ENCODE measurements around the gene FAM184B.

DNA sequence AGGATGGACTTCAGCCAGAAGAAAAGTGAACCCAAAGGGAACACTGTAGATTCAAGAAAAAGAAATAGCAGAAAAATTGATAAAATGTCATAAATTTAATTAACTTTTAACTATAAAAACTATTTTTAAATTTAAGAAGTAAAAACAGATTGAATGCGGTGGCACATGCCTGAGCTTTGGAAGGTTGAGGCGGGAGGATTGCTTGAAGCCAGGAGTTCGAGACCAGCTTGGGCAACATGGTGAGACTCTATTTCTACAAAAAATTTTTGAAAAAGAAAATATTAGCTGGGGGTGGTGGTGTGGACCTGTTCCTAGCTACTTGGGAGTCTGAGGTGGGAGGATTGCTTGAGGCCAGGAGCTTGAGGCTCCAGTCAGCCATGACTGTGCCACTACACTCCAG, 3.0 kb downstream of the FAM184B start:
- TF ChIP-seq POLR2A (IDR thresholded peaks at IDR 0.05) (no peak), POLR2AphosphoS5 (IDR thresholded peaks at IDR 0.05) (no peak)
- TF ChIP-seq, protein P1, sequence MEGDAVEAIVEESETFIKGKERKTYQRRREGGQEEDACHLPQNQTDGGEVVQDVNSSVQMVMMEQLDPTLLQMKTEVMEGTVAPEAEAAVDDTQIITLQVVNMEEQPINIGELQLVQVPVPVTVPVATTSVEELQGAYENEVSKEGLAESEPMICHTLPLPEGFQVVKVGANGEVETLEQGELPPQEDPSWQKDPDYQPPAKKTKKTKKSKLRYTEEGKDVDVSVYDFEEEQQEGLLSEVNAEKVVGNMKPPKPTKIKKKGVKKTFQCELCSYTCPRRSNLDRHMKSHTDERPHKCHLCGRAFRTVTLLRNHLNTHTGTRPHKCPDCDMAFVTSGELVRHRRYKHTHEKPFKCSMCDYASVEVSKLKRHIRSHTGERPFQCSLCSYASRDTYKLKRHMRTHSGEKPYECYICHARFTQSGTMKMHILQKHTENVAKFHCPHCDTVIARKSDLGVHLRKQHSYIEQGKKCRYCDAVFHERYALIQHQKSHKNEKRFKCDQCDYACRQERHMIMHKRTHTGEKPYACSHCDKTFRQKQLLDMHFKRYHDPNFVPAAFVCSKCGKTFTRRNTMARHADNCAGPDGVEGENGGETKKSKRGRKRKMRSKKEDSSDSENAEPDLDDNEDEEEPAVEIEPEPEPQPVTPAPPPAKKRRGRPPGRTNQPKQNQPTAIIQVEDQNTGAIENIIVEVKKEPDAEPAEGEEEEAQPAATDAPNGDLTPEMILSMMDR (IDR thresholded peaks at IDR 0.05 in 8 of 11, conservative IDR thresholded peaks at IDR 0.05 in 3 of 11) = no peak

Measured in spleen (tissue), 7 donors.